Stimulated activated CD4-positive, alpha-beta T cell treated with anti-CD3 and anti-CD28 coated beads, Interleukin-1b, Interleukin-23, amount 100 ng/mL, for 4 hours (primary cell): Measurements from ENCODE around the gene FBXO42.

Experiments
- DNase-seq, 2 donors: peaks; one replicate each; pipeline ENCODE4 v3.0.0-alpha.2; 2020; ENCODE audit warnings: low read depth in 2 of 2

Gene FBXO42

DNA sequence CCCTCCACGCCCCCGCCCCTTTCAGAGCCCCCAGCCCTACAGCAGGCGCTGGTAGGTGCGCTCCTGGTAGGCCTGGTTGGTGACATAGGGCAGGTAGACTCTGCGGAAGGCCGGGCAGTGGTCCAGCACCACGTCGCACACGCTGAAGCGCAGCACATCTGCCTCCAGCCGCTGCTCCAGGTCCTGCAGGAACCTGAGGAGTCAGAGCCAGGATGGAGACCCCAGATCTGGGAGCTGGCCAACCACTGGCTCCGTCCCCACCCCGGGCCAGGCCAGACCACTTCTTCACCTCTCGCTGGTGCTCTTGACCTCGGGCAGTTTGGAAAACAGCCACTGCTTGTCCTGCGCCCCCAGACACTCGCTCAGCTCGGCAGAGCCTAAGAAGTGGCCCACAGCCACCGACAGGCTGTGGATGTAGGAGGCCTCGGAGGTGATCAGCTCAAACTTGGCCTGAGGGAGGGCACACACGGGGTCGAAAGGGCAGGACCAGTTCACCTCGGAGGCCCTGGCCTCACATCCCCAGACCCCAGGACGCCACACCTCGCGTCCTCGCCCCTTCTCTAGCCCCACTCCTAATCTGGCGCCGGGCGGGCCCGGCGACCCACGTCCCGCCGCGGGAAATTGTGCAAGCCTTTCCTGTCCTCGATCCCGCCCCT is 146.3 kb downstream of the FBXO42 start:
- DNase-seq, result no peak

DNA sequence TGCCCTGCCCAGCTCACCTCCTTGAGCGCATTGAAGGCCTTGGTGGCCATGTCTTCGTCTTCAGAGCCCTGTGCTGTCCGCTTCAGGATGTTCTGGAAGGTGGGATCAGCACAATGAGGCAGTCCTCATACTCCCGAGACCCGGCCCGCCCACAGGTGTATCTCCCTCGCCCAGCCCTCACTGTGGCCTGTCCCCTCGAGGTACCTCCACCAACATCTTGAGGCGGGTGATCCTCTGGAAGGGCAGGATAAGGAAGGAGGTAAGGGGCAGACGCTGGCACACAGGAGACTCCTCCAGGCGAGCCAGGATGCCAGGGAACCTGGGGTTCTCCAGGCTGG is 147.0 kb downstream of the FBXO42 start:
- DNase-seq, result no peak

DNA sequence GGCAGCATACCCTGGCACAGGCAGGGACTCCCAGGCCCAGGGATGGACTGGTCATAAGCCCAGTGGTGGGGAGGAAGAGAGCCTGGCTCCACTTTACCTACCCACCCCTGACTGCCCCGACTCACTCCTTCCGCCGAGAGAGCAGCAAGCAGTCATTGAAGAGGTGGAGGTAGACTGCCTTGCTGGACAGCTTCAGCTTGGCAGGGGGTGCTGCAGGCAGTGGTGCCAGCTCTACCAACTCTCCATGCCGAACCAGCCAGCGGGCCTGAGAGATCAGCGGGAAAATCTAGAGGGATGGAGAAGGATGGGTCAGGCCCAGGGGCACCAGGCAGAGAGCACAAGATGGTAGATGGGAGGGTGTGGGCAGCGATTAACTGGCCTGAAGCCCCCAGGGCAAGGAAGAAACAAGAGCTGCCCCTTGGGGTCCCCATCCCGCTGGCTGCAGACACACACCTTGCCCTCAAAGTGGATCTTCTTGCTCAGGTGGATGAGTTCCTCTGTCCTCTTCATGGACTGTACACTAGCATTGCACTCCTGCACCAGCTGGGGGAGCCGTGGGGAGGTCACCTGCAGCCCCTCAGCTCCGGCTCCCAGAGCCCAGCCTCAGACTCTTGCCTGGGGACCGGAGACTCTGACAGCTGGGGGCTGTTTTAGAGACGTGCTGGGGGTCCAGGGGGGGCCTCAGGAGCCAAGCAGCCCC is 147.5 kb downstream of the FBXO42 start:
- DNase-seq, result peak in 1 of 2 donors; percentile 17

DNA sequence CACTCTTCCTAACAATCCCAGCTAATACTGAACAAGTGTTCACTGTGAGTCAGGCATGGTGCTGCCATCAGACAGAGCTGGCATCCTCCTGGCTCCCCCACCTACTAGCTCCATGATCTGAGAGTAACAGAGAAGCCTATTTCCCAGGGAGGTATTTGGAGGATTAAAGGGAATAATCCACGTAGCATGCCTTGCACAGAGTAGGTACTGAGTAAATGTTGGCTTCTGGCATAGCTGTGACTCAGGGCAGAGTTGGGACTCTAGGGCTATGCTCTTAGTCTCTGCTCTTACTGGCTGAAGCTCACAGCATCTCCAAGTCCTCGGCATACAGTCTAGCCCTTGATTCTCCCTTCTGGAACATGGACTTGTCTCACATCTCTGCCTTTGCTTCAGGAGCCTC is 148.1 kb downstream of the FBXO42 start:
- DNase-seq, result no peak

DNA sequence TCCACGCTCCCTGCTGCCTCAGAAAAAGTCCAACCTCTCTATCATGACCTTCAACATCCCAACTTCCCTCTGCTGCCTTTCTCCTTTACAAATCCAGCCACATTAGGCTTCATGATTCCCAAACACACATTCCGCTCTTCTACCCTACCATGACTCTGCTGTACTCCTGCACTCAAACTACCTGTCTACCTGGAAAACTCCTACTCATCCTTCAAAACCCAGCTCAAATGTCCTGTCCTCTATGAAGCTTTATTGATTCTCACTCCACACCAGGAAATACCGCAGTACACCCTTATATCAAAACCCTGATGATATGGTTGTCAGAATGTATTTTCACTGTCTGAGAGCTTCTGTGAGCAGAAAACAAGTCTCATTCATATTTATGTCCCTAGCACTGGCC is 148.7 kb downstream of the FBXO42 start:
- DNase-seq, result no peak

DNA sequence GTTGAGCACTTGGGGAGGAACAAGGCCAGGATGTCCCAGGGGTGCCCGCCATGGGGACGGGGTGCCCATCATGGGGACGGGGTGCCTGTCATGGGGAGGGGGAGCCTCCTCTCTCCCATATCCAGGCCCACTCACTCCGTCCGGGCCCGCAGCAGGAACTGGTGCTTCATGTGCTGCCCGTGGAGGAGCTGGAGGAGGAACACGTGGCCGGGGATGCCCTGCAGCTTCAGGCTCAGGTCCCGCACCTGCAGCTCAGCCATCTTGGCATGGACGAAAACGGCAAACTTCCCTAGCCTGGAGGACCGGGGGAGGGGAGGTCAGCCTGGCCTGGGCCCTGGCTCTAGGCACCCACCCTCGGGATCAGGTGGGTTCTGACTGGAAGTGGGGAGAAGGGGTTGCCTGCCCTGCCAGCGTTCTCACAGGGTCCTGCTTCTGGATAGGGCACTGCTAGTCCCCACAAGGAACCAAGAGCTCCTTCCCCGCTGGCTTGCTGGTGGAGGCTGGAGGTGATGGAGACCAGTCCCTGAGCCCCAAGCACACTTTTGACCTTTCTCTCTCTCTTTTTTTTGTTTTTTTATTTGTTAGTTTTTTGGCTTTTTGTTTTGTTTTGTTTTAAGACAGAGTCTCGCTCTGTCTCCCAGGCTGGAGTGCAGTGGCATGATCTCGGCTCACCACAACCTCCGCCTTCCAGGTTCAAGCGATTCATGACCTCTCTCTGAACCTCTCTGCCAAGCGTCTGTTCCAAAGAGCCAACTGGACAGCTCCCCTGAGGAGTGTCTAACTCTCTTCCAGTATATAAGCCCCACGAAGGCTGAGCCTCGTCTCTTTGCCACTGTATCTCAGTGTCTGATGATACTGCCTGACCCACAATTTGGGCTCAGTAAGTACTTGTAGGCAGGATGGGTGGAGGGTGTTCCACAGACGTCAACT is 149.7 kb downstream of the FBXO42 start:
- no peak for DNase-seq

DNA sequence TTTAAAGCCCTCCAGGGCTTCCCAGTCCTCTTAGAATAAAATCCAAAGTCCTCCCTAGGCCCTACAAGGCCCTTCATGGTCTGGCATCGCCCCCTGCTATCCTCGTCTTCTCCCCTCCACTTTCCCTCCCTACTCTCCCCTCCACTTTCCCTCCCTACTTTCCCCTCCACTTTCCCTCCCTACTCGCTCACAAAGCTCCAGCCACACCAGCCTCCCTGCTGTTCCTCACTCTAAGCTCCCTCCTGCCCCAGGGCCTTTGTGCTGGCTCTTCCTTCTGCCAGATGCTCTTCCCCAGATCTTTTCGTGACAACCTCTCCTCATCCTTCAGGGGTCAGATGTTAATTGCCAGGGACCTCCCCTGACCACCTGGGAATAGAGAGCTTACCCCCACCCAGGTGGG is 152.6 kb downstream of the FBXO42 start:
- DNase-seq, result no peak

DNA sequence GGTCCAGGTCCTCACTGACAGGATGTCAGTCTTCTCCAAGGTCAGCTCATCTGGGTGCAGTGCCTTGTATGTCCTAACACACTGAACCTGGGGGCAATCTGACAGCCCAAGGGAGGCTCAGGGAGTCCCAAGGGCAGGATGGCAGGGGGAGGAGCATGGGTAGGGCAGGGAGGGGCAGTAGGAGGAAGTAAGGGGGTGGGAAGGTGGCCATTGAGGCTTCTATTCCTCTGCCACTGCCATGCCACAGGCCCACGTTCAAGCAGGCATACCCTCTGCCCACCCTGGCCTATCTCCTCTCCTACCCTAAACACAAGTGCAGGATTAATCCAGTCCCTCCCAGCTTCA is 153.2 kb downstream of the FBXO42 start:
- no peak for DNase-seq

DNA sequence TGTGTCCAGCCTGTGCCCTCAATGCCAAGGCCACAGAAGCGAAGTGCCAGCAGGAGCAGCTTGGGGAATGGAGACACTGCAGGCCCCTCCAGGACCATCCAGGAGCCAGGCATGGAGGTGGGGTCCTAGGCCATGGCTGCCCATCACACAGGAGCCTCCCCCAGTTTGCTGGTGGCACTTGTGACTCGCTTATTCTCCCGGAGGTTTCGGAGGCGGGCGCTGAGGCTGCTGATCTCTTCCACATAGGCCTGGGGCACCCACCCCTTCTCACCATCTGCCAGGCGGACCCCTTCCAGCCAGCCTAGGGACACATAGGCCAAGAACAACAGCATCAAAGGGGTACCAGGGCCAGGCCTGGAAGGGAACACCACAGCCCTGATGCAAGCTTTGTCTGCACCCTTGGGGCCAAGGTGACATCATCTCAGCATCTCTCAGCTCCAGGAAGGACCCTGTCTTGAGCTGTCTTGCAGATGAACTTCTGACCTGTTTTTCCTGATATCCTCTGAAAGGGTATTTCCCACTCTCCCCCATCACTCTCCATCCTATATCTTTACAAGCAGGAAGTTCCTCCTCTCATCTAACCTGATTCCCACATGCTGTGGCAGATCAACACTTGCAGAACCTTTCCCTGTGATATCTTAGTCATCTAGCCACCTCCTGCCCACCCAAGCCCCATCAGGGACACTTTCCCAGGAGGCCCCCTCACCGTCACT is 153.7 kb downstream of the FBXO42 start:
- DNase-seq, result no peak

DNA sequence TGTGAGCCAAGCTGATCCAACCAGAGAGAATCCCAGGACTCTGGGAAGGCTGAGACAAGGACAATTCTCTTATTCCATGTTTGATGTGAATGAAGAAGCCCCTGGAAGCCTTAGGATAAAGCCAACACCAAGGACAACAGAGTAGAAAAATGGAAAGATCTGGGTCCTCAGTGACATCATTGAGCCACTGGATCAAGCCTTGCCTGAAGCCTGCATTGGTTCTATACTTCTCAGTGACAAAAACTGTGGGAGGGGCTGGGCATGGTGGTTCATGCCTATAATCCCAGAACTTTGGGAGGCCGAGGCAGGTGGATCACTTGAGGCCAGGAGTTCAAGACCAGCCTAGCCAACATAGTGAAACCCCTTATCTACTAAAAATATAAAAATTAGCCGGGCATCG is 155.4 kb downstream of the FBXO42 start:
- no peak for DNase-seq
